HuH-7.5 (cell line): ENCODE measurements around the gene PSMA4.
"Not testable (repeated sequence)": the region's sequence is repeated elsewhere in the genome, so short reads cannot be mapped to it uniquely, and the experiment has no call there.

Experiments used
- DNase-seq: peaks from one replicate; pipeline ENCODE4 v3.0.0; 2011; ENCODE audit warnings: low spot score

Gene PSMA4

DNA sequence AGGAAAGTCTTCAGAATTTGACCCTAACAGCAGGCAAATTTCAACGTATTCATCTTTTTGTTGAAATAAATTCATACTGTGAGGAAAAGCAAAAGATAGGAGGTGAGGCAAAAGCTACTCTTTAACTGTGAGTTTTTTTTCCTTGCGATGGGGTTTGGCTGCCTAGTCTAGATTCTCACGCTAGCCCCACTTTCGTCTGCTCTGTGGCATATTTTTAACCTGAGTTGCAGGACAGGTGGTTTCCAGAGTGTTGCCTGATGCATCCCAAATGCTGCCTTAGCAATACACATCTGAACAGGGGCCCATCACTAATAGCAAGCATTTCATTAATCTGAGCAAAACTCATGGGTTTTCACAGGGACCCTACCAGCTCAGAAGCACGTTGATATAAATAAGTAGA, 11.7 kb downstream of the PSMA4 start:
- no peak for DNase-seq

GRCh38 chr15:78552597-78552996, 12.4 kb downstream of the PSMA4 start:
- DNase-seq: no peak

GRCh38 chr15:78560201-78560600, 20.0 kb downstream of the PSMA4 start:
- not testable (repeated sequence) for DNase-seq

DNA sequence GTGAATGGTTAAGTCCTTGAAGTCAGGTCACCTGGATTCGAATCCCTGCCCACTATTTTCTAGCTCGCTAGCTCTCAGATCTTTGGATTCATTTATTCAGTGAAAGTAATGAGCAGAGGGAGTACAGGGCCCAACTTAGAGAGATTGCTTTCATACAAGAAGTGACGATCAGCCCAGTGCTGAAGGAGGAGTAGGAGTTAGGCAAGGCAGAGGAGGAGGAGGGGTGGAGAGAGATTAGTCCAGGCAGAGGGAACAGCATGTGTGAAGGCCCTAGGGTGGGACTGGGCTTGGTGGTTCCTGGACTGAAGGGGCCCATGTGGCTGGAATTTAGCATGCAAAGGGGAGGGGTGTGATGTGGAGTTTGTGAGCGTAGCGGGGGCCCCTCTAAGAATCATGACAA, 21.2 kb downstream of the PSMA4 start:
- no peak for DNase-seq

GRCh38 chr15:78563092-78563491, 22.8 kb downstream of the PSMA4 start:
- DNase-seq: no peak

DNA sequence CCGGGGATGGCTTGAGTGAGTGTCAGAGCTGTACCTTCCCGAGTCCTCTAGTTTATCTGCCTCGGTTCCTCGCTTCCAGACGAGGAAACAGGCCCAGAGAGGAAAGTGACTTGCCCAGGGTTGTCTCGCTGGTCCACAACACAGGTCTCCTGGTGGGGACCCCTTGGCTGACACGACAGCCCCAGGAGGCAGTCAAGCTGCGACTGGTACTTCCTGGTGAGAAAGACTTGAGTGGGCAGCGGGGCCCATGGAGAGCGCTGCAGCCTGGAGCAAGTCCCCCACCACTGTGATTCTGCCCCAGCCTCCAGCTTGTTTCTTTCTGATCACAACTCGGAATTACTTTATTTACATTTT, 24.5 kb downstream of the PSMA4 start:
- no peak for DNase-seq

GRCh38 chr15:78565097-78565950, 25.1 kb downstream of the PSMA4 start, which contains the start of gene CHRNA5:
CHRNA5 (plus strand) TSS chr15:78565520; CDS start chr15:78565720, 200 bp downstream.
- DNase-seq: peak; percentile 90

DNA sequence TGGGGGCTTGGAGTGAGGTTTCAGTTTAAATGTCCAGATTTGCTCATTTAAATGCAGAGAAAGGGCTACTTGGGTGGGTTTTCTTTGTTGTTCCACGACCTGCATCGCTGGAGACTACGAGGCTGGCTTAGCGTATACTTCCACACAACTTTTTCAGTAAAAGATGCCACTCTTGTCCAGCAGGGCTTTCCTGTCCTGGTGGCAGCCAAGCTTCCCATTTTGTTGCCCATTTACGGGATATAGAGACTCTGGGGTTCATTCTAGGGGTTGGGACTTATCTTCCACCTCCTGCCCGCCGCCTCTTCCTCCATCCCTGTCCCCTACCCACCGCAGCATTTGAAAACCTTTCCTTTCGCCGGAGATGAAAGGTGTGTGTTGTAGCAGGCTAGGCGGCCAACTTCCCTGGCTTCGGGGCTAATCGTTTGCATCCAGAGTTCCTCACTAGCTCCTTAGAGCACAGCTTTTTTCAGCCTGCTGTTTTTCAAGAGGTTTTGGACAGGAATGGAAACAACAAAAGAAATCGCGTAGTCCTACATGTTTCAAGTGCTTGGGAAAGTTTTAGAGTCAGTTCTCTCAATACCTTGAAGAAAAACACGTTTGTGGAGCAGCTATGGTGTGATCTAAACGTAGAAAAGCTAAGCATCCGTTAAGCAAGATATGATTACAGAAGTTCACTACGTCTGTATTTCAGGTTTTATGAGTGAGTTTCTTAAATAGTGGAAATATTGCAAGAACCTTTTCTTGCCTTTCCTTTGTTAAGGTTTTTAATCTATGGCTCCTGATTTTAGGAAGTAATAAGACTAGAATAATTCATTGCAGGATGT, 25.9 kb downstream of the PSMA4 start:
- DNase-seq: peak; percentile 56

GRCh38 chr15:78567531-78567930, 27.3 kb downstream of the PSMA4 start:
- no peak for DNase-seq

DNA sequence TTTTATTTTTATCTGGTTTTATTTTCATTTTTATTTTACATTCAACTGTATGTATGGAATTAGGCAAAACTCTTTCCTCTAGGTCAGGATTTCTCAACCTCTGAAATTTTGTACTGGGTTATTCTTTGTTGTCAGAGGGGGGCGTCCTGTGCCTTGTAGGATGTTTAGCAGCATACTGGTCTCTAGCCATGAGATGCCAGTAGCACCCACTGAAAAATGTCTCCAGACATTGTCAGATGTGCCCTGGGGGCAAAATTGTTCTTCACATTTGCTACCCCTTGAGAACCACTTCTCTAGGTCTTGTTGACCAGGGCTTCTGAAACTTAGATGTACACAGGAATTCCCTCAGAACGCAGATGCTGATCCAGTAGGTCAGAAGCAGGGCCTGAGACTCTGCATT, 30.5 kb downstream of the PSMA4 start:
- DNase-seq: no peak

GRCh38 chr15:78571382-78571781, 31.1 kb downstream of the PSMA4 start:
- no peak for DNase-seq

DNA sequence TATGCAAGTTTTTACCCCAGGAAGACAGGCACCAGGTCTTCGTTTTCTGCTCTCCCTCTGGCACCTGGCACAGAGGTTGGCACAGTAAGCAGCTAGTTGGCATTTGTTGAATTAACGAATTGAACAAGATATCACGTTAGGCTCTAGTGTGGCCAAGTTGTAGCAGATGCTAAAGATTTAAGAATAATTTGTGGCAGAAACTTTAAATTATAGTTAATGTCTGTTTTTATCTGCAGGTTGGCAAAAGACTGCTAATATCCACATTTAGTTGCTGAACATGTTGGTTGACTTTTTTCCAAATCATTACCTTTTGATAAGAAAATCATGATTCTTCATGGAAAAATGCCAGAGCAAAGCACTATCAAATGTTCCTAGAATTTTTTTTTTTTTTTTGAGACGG, 33.2 kb downstream of the PSMA4 start:
- no peak for DNase-seq

DNA sequence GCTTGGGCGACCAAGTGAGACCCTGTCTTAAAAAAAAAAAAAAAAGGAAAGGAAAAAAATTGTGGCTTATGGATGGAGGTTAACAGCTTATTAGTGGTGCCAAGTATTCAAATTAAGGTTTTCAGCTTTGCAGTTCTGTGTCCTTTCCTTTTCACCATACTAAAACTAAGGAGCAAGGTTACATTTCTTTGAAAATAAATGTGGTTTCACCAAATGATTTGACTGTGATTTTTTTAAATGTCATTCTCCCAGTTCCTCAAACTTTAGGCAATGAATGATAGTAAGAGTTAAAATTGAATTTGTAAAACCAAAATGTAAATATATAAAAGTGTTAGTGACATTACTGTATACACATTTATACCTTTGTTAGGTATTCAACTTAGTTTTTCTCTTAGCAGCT, 34.7 kb downstream of the PSMA4 start:
- no peak for DNase-seq

GRCh38 chr15:78597583-78597982, 57.3 kb downstream of the PSMA4 start:
- no peak for DNase-seq

DNA sequence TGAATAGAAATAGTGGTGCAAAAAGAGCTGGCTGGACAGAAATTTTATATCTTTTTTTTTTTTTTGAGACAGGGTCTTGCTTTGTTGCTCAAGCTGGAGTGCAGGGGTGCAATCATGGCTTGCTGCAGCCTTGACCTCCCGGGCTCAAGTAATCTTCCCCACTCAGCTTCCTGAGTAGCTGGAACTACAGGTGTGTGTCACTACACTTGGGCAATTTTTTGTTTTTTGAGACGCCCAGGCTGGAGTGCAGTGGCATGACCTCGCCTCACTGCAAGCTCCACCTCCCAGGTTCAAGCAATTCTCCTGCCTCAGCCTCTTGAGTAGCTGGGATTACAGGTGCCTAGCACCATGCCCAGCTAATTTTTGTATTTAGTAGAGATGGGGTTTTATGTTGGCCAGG, 58.1 kb downstream of the PSMA4 start:
- no peak for DNase-seq

GRCh38 chr15:78599189-78599588, 58.9 kb downstream of the PSMA4 start:
- no peak for DNase-seq
